Measurements from ENCODE around the gene REL. TPM values are rescaled to one million over a fixed set of nuclear protein-coding genes. Genes with fewer than 3 reads are reported as not detected.
"Not testable (repeated sequence)": the region's sequence is repeated elsewhere in the genome, so short reads cannot be mapped to it uniquely, and the experiment has no call there.

Gene REL
- total RNA-seq, 2 experiments from 2014 or later = 40.3 to 40.5 TPM

DNA sequence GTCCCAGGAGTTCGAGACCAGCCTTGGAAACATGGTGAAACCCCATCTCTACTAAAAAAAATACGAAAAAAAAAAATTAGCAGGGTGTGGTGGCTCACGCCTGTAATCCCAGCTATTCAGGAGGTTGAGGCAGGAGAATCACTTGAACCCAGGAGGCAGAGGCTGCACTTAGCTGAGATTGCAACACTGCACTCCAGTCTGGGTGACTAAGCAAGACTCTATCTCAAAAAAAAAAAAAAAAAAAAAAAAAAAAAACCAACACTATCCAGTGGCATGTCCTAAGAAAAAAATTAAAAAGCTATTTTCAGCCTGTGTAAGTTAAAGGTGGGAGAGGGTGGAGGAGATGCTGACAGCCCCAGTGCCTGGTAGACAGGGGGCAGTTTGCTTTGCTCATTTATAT is 32.2 kb upstream of the REL start:
- Mint-ChIP-seq H3K36me3 (ENCODE audit: low read depth) (no peaks in the 10 kb centered on the region), H3K9me3 (no peaks in the 10 kb centered on the region), H3K4me1 (ENCODE audit: low read depth) (peaks cover 1% of the 10 kb centered on the region), H3K4me3 (no peak overlapping the region), H3K27ac (no peak overlapping the region), H3K27me3 (ENCODE audit: low read depth) (peaks cover 2% of the 10 kb centered on the region)
- CTCF ChIA-PET = interaction anchor here (0.7 to 1.3 kb wide), 2 partner anchors 14 to 42 kb away, joined by 4 read pairs; no protein-coding TSS in a partner anchor
- intact Hi-C loops (cut with micrococcal nuclease) = no loop called here
- no peak for DNase-seq

- intact Hi-C loops (cut with micrococcal nuclease) = no loop called here
- CTCF ChIA-PET = interaction anchor here (1.0 to 1.9 kb wide), 2 partner anchors 11 to 146 kb away, joined by 3 to 4 read pairs; no protein-coding TSS in a partner anchor
- Mint-ChIP-seq H3K27ac (no peak overlapping the region), H3K27me3 (ENCODE audit: low read depth) (peaks cover 2% of the 10 kb centered on the region), H3K4me1 (ENCODE audit: low read depth) (no peaks in the 10 kb centered on the region), H3K4me3 (no peak overlapping the region), H3K9me3 (no peaks in the 10 kb centered on the region), H3K36me3 (ENCODE audit: low read depth) (no peaks in the 10 kb centered on the region)
- DNase-seq = no peak
Measured at GRCh38 chr2:60852282-60852860, 29.0 kb upstream of the REL start.

GRCh38 chr2:60853531-60853930 is 27.8 kb upstream of the REL start:
- no peak overlapping the region for H3K4me3 Mint-ChIP-seq
- CTCF ChIA-PET = interaction anchor here (1.9 kb wide), 1 partner anchor 145 kb away, joined by 4 read pairs; no protein-coding TSS in a partner anchor
- no peak overlapping the region for H3K27ac Mint-ChIP-seq
- intact Hi-C loops (cut with micrococcal nuclease) = no loop called here
- H3K9me3 Mint-ChIP-seq = no peaks in the 10 kb centered on the region
- DNase-seq = no peak
- H3K36me3 Mint-ChIP-seq (ENCODE audit: low read depth) = no peaks in the 10 kb centered on the region
- H3K4me1 Mint-ChIP-seq (ENCODE audit: low read depth) = no peaks in the 10 kb centered on the region
- H3K27me3 Mint-ChIP-seq (ENCODE audit: low read depth) = peaks cover 2% of the 10 kb centered on the region

DNA sequence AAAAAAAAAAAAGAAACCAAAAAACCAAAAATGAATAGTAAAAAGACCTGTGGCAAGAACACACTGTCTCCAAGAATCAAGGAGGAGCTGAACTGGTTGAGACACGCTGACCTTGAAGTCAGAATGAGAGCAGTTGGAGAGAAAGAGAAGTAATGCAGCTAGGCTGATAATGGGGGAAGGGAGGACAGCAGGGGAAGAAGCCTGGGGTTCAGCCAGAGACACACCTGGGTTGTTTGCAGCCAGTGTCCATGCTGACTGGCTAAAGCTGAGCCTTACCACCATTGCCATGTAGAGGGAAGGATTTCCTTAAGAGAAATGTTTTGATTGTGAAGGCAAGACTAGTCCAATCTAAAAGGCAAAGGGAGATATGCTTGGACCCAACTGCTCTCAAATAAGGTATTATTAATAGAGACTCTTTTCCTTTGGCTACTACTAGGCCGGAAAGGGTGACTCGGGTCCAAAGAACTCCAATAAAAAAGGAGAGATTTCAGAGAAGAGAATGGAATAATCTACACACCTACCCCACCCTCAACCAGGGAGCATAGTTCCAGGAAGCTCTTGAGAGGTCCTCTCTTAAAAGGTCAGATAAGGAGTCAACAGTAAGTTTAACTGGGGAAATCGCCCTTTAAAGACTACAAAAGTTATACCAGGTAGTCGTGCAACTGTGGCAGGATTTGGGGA is 25.2 kb upstream of the REL start:
- DNase-seq = no peak
- H3K36me3 Mint-ChIP-seq (ENCODE audit: low read depth) = no peaks in the 10 kb centered on the region
- no peaks in the 10 kb centered on the region for H3K9me3 Mint-ChIP-seq
- no peaks in the 10 kb centered on the region for H3K4me1 Mint-ChIP-seq (ENCODE audit: low read depth)
- intact Hi-C loops (cut with micrococcal nuclease) = no loop called here
- H3K27me3 Mint-ChIP-seq (ENCODE audit: low read depth) = no peaks in the 10 kb centered on the region
- no peak overlapping the region for H3K4me3 Mint-ChIP-seq
- no peak overlapping the region for H3K27ac Mint-ChIP-seq
- CTCF ChIA-PET = interaction anchor here (0.8 kb wide), 1 partner anchor 76 kb away, joined by 5 read pairs; no protein-coding TSS in a partner anchor

DNA sequence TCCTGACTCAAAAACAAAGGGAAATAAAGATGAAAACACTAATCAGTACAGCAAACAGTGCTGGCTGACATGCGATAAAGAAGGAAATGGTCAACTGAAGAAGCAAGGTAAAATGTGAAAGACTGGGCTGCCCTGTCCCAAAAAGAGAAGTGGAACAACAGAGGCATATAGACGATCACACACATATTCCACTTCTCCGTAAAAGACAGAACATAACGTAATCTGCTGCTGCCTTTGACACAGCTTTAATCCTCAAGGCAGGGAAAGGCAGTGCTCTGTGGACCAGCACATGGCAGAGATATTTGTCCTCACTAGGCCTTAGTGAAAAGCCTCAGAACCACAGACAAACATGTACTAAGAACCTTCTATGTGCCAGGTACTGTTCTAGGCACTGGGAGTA is 24.3 kb upstream of the REL start:
- Mint-ChIP-seq H3K4me3 (no peak overlapping the region), H3K4me1 (ENCODE audit: low read depth) (peaks cover 6% of the 10 kb centered on the region), H3K27me3 (ENCODE audit: low read depth) (no peaks in the 10 kb centered on the region), H3K27ac (no peak overlapping the region), H3K9me3 (no peaks in the 10 kb centered on the region), H3K36me3 (ENCODE audit: low read depth) (no peaks in the 10 kb centered on the region)
- DNase-seq = no peak
- CTCF ChIA-PET = interaction anchor here (0.9 kb wide), 1 partner anchor 11 kb away, joined by 3 read pairs; no protein-coding TSS in a partner anchor
- intact Hi-C loops (cut with micrococcal nuclease) = no loop called here

GRCh38 chr2:60858897-60859311 is 22.5 kb upstream of the REL start:
- Mint-ChIP-seq H3K9me3 (no peaks in the 10 kb centered on the region), H3K4me1 (ENCODE audit: low read depth) (peaks cover 13% of the 10 kb centered on the region), H3K4me3 (no peak overlapping the region), H3K27me3 (ENCODE audit: low read depth) (no peaks in the 10 kb centered on the region), H3K27ac (no peak overlapping the region), H3K36me3 (ENCODE audit: low read depth) (no peaks in the 10 kb centered on the region)
- DNase-seq = no peak
- intact Hi-C loops (cut with micrococcal nuclease) = no loop called here
- CTCF ChIA-PET = no interaction called here

DNA sequence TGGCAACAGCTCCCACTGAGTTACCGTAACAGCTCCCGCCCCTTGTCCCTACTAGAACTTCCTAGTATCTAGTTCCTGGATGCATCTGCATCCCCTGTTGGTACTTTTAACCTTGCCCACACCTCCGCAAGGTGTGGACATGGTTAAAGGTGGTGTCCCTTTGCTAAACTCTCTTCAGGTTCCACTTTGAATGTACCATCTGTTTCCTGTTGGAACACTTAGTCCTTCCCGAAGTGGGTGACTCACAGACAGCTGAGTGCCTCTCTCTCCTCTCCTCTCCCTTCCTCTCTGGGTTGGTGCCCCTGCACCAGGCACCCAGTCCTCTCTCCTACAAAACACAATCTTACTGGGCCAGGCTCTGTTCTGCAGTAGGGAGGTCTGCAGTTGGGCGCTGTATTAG is 19.6 kb upstream of the REL start:
- peaks cover 13% of the 10 kb centered on the region for H3K4me1 Mint-ChIP-seq (ENCODE audit: low read depth)
- peaks cover 3% of the 10 kb centered on the region for H3K9me3 Mint-ChIP-seq
- H3K27ac Mint-ChIP-seq = no peak overlapping the region

DNA sequence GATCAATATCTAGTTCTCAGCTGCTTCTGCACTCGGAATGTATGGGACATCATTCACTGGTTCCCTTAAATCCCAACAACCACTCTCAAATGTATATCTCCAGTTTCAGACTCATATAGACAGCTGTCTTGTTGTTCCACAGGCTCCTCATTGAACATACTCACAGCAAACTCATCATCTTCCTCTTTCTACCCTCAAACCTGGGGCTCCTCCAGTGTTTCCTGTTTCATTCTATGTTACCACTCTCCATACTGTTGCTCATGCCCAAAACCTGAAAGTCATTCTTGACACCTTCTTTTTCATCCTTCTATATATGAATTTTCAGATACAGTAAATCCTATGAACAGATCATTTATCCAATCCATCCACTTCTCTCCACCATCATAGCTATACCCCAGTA is 18.7 kb upstream of the REL start:
- Mint-ChIP-seq H3K27me3 (ENCODE audit: low read depth) (no peaks in the 10 kb centered on the region), H3K27ac (no peak overlapping the region), H3K4me1 (ENCODE audit: low read depth) (peaks cover 20% of the 10 kb centered on the region), H3K4me3 (no peak overlapping the region), H3K36me3 (ENCODE audit: low read depth) (peaks cover 7% of the 10 kb centered on the region), H3K9me3 (peaks cover 9% of the 10 kb centered on the region)
- CTCF ChIA-PET = interaction anchor here (0.9 to 1.8 kb wide), 4 partner anchors 10 to 45 kb away, joined by 3 to 7 read pairs (median 4); no protein-coding TSS in a partner anchor
- intact Hi-C loops (cut with micrococcal nuclease) = loop anchor here (1.0 kb wide), 1 partner anchor 18 kb away; no protein-coding TSS in a partner anchor
- no peak for DNase-seq

More for the DNA sequence above, 19.6 kb upstream of the REL start:
- CTCF ChIA-PET = no interaction called here
- no peak overlapping the region for H3K4me3 Mint-ChIP-seq
- no peaks in the 10 kb centered on the region for H3K27me3 Mint-ChIP-seq (ENCODE audit: low read depth)
- intact Hi-C loops (cut with micrococcal nuclease) = loop anchor here (1.0 kb wide), 1 partner anchor 17 kb away; no protein-coding TSS in a partner anchor
- no peaks in the 10 kb centered on the region for H3K36me3 Mint-ChIP-seq (ENCODE audit: low read depth)
- no peak for DNase-seq

- CTCF ChIA-PET; H3K4me3 Mint-ChIP-seq; DNase-seq; intact Hi-C loops (cut with micrococcal nuclease); H3K27me3 Mint-ChIP-seq (ENCODE audit: low read depth); H3K27ac Mint-ChIP-seq: not testable (repeated sequence)
- H3K9me3 Mint-ChIP-seq = peaks cover 17% of the 10 kb centered on the region
- peaks cover 34% of the 10 kb centered on the region for H3K4me1 Mint-ChIP-seq (ENCODE audit: low read depth)
- H3K36me3 Mint-ChIP-seq (ENCODE audit: low read depth) = peaks cover 11% of the 10 kb centered on the region
Measured at GRCh38 chr2:60865361-60865760, 16.0 kb upstream of the REL start.

- peaks cover 17% of the 10 kb centered on the region for H3K9me3 Mint-ChIP-seq
- H3K4me1 Mint-ChIP-seq (ENCODE audit: low read depth) = peaks cover 30% of the 10 kb centered on the region
- H3K27me3 Mint-ChIP-seq (ENCODE audit: low read depth) = no peaks in the 10 kb centered on the region
- no peak overlapping the region for H3K4me3 Mint-ChIP-seq
- H3K27ac Mint-ChIP-seq = no peak overlapping the region
- CTCF ChIA-PET = interaction anchor here (1.0 to 1.3 kb wide), 2 partner anchors 10 to 49 kb away, joined by 3 read pairs; no protein-coding TSS in a partner anchor
- DNase-seq = no peak
- H3K36me3 Mint-ChIP-seq (ENCODE audit: low read depth) = peaks cover 11% of the 10 kb centered on the region
- intact Hi-C loops (cut with micrococcal nuclease) = no loop called here
Measured at GRCh38 chr2:60867007-60867406, 14.4 kb upstream of the REL start.

GRCh38 chr2:60867848-60868247 is 13.5 kb upstream of the REL start:
- Mint-ChIP-seq H3K27ac (peak overlapping the region; percentile 73), H3K36me3 (ENCODE audit: low read depth) (peaks cover 11% of the 10 kb centered on the region), H3K4me1 (ENCODE audit: low read depth) (peaks cover 32% of the 10 kb centered on the region), H3K27me3 (ENCODE audit: low read depth) (no peaks in the 10 kb centered on the region), H3K9me3 (peaks cover 17% of the 10 kb centered on the region), H3K4me3 (no peak overlapping the region)
- intact Hi-C loops (cut with micrococcal nuclease) = loop anchor here (1.0 kb wide), 1 partner anchor 49 kb away; no protein-coding TSS in a partner anchor
- CTCF ChIA-PET = interaction anchor here (1.0 to 1.3 kb wide), 2 partner anchors 10 to 50 kb away, joined by 3 read pairs; no protein-coding TSS in a partner anchor
- DNase-seq = peak; percentile 45

DNA sequence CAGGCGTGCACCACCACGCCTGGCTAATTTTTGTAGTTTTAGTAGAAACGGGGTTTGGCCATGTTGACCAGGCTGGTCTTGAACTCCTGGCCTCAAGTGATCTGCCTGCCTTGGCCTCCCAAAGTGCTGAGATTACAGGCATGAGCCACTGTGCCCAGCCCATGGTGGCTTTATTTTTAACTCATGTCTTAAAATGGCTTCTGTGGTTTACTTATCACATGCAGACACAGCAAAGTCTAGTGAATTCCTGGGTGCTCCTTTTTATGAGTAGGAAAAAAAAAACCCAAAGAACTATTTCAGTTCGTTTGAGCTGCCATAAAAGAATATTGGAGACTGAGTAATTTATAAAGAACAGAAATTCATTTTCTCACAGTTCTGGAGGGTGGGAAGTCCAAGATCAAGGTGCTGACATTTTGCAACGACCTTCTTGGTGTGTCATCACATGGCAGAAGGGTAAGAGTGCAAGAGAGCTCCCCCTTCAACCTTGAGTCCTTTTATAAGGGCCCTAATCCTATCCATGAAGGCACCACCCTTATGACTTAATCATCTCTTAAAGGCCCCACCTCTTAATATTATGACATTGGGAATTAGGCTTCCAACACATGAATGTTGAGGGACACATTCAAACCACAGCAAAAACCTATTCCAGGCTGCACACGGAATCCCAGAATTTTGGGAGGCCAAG is 12.6 kb upstream of the REL start:
- DNase-seq = no peak
- peaks cover 11% of the 10 kb centered on the region for H3K36me3 Mint-ChIP-seq (ENCODE audit: low read depth)
- H3K4me3 Mint-ChIP-seq = no peak overlapping the region
- H3K27ac Mint-ChIP-seq = no peak overlapping the region
- CTCF ChIA-PET = interaction anchor here (1.0 to 1.3 kb wide), 2 partner anchors 11 to 71 kb away, joined by 3 to 6 read pairs; no protein-coding TSS in a partner anchor
- peaks cover 40% of the 10 kb centered on the region for H3K4me1 Mint-ChIP-seq (ENCODE audit: low read depth)
- intact Hi-C loops (cut with micrococcal nuclease) = loop anchor here (1.0 kb wide), 1 partner anchor 49 kb away; no protein-coding TSS in a partner anchor
- no peaks in the 10 kb centered on the region for H3K27me3 Mint-ChIP-seq (ENCODE audit: low read depth)
- H3K9me3 Mint-ChIP-seq = peaks cover 17% of the 10 kb centered on the region
